Measurements from ENCODE around the gene ANKRD63.

ANKRD63 gene

GRCh38 chr15:40282869-40283614 is at the start of gene ANKRD63:
TSS of gene ANKRD63 (minus strand) at chr15:40283064. CDS start at chr15:40282586, 478 bp downstream.
- DNase-seq (ENCODE audit: low read depth in 2 of 2) = no peak

- no peak for DNase-seq (ENCODE audit: low read depth in 2 of 2)
Observed at GRCh38 chr15:40332113-40332781, 49.4 kb upstream of the ANKRD63 start.

- no peak for DNase-seq (ENCODE audit: low read depth in 2 of 2)
Observed at GRCh38 chr15:40331637-40332036, 48.8 kb upstream of the ANKRD63 start.

- no peak for DNase-seq (ENCODE audit: low read depth in 2 of 2)
Observed at GRCh38 chr15:40331026-40331425, 48.2 kb upstream of the ANKRD63 start.

- no peak for DNase-seq (ENCODE audit: low read depth in 2 of 2)
Observed at GRCh38 chr15:40330368-40330836, 47.5 kb upstream of the ANKRD63 start.

- DNase-seq (ENCODE audit: low read depth in 2 of 2) = no peak
Observed at GRCh38 chr15:40329804-40330203, 46.9 kb upstream of the ANKRD63 start.

- DNase-seq (ENCODE audit: low read depth in 2 of 2) = no peak
Observed at GRCh38 chr15:40328751-40329150, 45.9 kb upstream of the ANKRD63 start.

- DNase-seq (ENCODE audit: low read depth in 2 of 2) = no peak
Observed at GRCh38 chr15:40328176-40328575, 45.3 kb upstream of the ANKRD63 start.

- no peak for DNase-seq (ENCODE audit: low read depth in 2 of 2)
Observed at GRCh38 chr15:40327457-40327856, 44.6 kb upstream of the ANKRD63 start.

GRCh38 chr15:40325700-40326099 is 42.8 kb upstream of the ANKRD63 start:
- no peak for DNase-seq (ENCODE audit: low read depth in 2 of 2)

- DNase-seq (ENCODE audit: low read depth in 2 of 2) = no peak
Observed at GRCh38 chr15:40325188-40325587, 42.3 kb upstream of the ANKRD63 start.

GRCh38 chr15:40323953-40324937 is 41.4 kb upstream of the ANKRD63 start:
- no peak for DNase-seq (ENCODE audit: low read depth in 2 of 2)

- DNase-seq (ENCODE audit: low read depth in 2 of 2) = peak; percentile 81 to 83
Observed at GRCh38 chr15:40323239-40323952, 40.5 kb upstream of the ANKRD63 start, which contains the start of gene INAFM2. TSS of gene INAFM2 (plus strand) at chr15:40323692. CDS start at chr15:40324056, 364 bp downstream.

- DNase-seq (ENCODE audit: low read depth in 2 of 2) = no peak
Observed at GRCh38 chr15:40322531-40323238, 39.8 kb upstream of the ANKRD63 start.

- DNase-seq (ENCODE audit: low read depth in 2 of 2) = peak in 1 of 2 donors; percentile 30
Observed at GRCh38 chr15:40320931-40321371, 38.1 kb upstream of the ANKRD63 start.

GRCh38 chr15:40320409-40320808 is 37.5 kb upstream of the ANKRD63 start:
- DNase-seq (ENCODE audit: low read depth in 2 of 2) = no peak

- no peak for DNase-seq (ENCODE audit: low read depth in 2 of 2)
Observed at GRCh38 chr15:40317580-40317979, 34.7 kb upstream of the ANKRD63 start.

GRCh38 chr15:40316931-40317330 is 34.1 kb upstream of the ANKRD63 start:
- DNase-seq (ENCODE audit: low read depth in 2 of 2) = no peak

- DNase-seq (ENCODE audit: low read depth in 2 of 2) = no peak
Observed at GRCh38 chr15:40314723-40315276, 31.9 kb upstream of the ANKRD63 start.
